ENCODE results near the gene BHMT2.

Gene BHMT2, protein sequence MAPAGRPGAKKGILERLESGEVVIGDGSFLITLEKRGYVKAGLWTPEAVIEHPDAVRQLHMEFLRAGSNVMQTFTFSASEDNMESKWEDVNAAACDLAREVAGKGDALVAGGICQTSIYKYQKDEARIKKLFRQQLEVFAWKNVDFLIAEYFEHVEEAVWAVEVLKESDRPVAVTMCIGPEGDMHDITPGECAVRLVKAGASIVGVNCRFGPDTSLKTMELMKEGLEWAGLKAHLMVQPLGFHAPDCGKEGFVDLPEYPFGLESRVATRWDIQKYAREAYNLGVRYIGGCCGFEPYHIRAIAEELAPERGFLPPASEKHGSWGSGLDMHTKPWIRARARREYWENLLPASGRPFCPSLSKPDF

DNA sequence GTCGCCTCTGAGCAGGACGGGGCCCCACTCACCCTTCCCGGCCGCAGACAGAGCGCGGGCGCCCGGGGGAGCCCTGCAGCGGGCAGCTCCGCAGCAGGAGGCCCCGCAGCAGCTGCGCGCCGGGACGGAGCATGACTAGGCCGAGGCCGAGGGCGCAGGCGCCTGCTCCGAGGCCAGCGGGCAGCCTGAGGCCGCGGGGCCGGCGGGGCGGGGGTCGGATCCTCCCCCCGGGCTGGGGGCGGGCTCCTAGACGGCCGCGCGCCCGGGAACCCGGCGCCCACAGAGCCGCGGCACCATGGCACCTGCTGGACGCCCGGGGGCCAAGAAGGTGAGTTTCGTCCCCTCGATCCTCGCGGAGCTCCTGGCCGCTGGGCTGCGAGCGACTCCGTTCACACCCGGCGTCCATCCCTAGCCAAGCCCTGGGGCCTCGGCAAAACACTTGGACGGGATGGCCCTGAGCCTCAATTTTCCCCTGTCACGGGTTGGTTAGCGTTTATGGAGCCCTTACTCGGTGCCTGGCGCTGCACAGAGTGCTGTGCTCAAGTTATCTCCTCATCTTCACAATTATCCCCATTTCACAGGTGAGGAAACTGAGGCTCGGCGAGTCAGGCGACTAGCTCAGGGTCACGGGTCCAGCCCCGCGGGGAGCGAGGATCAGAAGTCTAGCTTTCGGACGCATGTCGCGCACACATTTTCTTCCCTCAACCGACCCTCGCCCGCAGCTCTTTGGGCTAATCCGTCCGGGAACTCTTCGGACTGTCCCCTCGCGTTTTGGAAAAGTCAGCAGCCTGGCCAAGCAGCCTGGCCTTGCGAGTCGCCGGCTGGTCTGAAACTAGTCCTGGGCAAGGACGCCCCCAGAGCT, at the start of gene BHMT2, which contains the start of gene DMGDH:
TSS of gene BHMT2 (plus strand) at position 280 of the 862 bp plus-strand sequence. CDS start at position 296, 16 bp downstream.
TSS of gene DMGDH (minus strand) at position 187 of the 862 bp plus-strand sequence. CDS start at position 133, 54 bp downstream.
- in situ Hi-C loops (cut with MboI; ENCODE audit: low sequenced_read_pairs) = no loop called here

DNA sequence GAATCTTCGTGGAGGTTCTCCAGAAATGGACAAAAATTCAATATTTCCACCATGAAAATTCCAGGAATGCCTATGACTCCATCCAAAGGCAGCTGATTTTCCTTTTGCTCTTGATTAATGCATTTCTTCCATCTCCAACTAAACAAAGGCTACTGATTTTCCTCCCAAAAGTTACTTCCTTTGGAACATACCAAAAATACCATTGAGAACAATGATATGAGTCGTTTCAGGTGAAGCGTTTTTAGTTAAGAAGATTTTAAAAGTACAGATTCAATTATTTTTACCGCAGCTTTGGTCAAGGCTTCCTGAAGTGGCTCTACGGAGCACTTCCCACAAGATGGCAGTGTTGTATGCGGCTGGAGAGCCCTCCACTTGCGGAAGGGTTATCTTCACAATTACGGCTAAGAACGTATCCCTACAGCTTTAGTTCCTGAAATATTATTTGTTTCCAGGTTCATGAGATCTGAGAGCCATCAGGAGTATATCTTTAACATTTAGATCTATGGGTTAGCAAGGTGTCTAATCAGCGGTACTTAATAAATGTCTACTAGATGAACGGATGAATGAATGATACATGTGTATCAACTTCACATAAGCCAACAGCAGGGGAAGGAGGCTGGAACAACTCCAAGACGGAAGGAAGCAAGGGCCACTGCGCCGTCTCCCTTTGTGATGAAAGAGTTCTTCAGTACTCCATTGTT, 48.6 kb upstream of the BHMT2 start:
- in situ Hi-C loops (cut with MboI; ENCODE audit: low sequenced_read_pairs) = loop anchor here (25.0 kb wide), 3 partner anchors 116 to 1066 kb away; no protein-coding TSS in a partner anchor

DNA sequence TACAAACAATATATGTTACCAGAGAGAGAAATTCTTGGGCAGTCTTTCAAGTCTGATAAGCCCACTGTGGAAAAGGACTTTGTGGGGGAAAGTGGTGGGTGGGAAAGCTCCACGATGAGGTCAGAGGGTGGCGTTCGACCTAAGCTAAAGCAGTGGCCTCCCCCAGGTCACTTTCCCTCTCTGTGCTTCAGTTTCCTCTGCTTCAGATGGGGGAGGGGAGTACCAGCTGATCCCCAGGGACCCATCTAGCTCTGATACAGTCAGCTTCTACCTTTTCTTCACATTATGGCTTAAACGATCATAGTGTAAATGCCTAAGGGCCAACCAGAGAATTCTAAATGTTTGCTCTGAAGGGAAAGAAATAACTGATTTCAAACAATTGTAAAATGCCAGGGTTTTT, 47.8 kb upstream of the BHMT2 start:
- in situ Hi-C loops (cut with MboI; ENCODE audit: low sequenced_read_pairs) = loop anchor here (25.0 kb wide), 3 partner anchors 116 to 1066 kb away; no protein-coding TSS in a partner anchor

DNA sequence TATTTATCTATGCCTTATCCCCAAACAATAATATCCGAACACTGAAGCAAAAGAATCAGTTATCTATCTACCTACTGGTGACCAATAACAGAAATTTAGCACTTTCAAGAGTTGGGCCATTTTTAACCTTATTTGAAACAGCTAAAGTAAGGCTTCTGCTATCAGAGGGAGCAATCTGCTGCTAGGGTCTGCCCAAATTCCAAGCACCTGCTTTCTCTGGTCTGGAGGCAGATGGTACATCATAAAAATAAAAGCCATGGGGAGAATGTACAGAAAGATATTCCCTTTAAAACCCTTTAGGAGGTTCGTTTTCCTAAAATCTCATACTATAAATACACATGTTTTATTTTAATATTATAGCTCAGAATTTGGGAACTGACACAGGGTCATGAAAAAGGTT, 46.8 kb upstream of the BHMT2 start:
- in situ Hi-C loops (cut with MboI; ENCODE audit: low sequenced_read_pairs) = loop anchor here (25.0 kb wide), 3 partner anchors 115 to 1065 kb away; no protein-coding TSS in a partner anchor

DNA sequence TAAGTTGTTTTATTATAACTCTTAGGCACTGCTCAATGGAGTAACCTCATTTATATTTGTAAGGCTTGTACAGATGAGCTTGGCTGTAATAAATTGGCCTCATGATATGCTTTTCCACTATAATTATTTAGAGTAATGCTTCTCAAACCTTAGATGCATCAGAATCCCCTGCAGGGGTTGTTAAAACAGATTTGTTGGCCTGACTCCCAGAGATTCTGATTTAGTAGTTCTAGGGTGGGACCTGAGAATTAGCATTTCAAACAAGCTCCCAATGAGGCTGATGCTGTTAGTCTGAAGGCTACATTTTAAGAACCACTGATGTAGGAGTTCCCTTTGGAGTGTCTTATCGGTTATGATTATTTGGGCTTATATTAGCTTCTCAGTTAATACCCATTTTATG, 46.2 kb upstream of the BHMT2 start:
- in situ Hi-C loops (cut with MboI; ENCODE audit: low sequenced_read_pairs) = loop anchor here (25.0 kb wide), 3 partner anchors 114 to 1064 kb away; no protein-coding TSS in a partner anchor

DNA sequence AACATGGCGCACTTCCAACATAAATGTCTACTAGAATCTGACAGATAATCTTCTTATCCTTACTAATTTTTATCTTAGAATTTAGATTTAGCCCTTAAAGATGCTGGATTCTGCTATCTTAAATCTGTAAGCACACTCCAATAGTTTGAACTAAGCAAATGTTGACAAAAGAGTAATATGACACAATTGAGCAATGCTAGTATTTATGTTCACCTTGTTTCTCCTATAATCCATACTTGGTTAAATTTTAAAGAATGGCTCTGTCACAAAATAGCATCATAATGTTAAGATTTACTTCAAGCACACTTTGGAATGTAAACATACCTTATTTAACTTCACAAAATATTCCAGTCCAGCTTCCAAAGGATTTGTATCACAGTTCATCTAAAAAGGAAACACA, 45.6 kb upstream of the BHMT2 start:
- in situ Hi-C loops (cut with MboI; ENCODE audit: low sequenced_read_pairs) = loop anchor here (25.0 kb wide), 3 partner anchors 113 to 1063 kb away; no protein-coding TSS in a partner anchor

DNA sequence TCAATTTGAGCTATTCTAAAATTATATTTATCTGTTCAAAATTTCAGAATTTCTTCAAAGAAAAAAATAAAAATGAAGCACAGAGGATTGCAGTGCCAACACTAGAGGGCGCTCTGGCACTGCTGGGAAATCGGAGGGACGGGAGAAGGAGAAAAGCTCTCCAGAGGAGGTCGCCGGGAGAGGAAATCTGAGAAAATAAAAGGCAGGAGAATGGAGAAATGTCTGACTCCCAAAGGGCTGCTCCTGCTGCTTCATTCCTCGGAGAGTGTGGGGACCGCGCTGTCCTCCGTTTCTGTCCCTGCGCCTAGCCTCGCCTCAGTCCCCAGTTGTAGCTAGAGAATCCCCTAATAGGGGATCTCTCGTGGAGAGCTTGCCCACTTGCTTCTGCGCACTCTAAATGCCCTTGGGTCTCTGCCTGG, 44.5 kb upstream of the BHMT2 start:
- in situ Hi-C loops (cut with MboI; ENCODE audit: low sequenced_read_pairs) = no loop called here

DNA sequence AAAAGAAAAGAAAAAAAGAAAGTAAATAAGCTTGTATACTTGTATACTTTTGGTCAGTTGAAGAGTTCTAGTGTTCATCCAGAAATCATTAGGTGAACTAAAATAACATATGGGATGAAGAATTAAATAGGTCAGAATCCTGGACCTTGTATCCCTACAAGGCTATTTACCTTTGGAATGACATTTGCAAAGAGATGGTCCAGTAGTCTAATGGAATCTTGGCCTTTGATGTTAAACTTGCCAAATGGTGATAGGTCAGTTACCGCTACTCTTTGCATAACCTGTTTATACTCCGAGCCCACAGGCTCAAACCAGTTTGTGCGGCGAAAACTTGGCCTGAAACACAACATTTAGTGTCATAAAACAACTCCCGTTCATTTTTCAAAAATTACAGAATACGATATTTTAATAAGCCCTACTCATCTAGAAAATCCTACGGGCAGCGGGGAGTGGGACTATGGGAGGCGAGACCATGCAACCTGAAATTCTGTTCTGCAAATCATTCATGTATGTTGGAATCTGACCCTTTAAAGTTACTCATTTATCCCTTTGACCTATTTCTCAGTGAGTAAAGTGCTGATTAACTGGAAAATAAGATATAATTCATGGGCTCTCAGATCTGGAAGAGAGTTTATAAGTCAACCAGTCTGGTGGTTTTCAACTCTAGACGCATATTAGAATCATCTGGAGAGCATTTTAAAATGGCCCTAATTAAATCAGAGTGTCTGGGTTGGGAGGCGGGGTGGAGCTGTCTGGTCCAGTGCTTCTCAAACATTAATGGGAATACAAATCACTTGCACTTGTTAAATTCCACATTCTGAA, 38.7 kb upstream of the BHMT2 start:
- in situ Hi-C loops (cut with MboI; ENCODE audit: low sequenced_read_pairs) = no loop called here

DNA sequence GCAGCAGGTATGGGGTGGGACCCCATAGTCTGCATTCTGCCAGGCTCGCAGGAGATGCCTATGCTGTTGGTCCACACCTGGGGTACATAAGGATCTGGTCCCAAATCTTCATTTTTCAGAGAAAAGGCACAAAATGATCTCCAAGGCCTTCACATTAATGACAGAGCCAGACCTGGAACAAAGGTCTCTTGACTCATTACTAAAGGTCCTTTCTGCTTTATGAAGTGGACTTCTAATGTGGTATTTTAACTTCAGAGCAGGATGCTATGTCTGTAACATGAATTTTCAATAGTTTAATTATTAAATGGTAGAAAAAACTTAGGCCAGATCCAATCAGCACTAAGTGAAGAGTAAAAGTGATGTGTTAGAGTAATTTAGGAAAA, 38.1 kb upstream of the BHMT2 start:
- in situ Hi-C loops (cut with MboI; ENCODE audit: low sequenced_read_pairs) = no loop called here

DNA sequence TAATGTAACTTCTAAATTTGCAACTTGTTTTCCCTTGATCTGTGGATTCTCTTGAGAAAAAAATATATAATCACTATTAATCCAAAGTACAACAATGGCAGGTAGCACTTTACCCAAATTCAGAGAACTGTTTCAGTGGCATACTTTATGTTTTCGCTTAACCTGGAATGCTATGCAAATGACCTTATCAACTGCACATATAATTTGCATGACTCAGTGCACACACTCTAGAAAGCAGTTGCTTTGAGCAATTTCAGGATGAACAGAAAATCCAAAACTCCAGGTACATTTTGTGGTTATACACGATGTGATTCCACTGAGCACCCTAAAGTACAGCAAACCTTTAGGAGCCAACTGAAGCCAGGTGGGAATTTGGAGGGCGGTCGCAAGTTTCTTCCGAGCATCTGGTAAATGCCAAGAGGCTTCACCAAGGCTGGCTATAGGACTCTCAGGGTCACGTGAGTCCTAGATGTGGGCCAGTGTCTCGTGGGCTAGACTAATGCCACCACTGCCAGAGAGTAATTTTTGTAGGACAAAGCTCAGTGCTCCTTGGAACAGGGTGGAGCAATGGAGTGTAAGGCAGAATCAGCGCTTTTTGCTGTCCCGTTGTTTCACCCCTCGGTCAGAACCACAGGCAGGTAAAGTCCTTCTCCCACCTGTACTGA, 37.4 kb upstream of the BHMT2 start:
- in situ Hi-C loops (cut with MboI; ENCODE audit: low sequenced_read_pairs) = no loop called here

DNA sequence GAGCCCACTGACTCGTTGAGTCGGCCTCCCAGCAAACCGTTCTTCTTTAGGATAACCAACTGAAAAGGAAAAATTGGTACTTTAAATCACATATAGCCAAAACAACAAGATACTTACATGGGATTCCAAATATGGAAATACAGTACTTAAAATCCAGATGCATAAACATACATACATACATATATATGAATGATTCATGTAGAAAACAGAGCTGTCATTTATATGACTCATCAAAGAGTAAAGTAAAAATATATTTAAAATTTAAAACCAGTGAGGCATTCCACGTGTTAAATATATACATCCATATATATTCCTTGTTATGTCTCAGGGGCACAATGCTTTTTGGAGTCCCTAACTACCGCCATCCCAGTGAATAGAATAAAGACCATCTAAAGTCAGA, 36.8 kb upstream of the BHMT2 start:
- in situ Hi-C loops (cut with MboI; ENCODE audit: low sequenced_read_pairs) = no loop called here

DNA sequence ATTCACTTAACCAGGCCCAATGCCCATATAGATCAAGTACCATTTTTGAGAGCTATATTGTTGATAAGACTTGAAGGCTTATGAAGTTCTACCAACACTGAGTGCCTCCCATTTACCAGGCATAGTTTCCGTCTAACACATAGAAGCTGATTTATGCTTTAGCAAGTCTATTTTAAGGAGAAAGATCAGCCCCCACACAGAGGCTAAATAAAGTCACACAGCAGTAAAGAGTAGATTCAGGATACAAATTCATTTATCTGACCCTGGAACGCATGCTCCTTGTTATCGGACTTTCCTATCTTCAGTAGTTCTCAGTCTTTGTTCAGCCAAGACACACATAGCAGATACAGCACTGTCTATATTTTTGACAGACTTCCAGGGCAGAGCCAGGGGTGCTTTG, 34.3 kb upstream of the BHMT2 start:
- in situ Hi-C loops (cut with MboI; ENCODE audit: low sequenced_read_pairs) = no loop called here

DNA sequence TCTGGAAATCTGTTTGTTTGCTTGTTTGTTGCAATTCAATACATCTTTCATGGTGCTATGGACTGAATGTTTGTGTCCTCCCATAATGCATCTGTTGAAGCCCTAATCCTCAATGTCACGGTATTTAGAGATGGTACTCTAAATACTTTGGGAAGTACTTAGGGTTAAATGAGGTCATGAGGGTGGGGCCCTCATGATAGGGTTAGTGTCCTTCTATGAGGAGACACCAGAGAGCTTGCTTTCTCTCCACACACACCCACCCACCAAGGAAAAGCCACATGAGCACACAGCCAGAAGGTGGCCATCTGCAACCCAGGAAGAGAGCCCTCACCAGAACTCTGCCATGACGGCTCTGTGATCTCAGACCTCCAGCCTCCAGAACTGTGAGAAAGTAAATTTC, 32.8 kb upstream of the BHMT2 start:
- in situ Hi-C loops (cut with MboI; ENCODE audit: low sequenced_read_pairs) = no loop called here

DNA sequence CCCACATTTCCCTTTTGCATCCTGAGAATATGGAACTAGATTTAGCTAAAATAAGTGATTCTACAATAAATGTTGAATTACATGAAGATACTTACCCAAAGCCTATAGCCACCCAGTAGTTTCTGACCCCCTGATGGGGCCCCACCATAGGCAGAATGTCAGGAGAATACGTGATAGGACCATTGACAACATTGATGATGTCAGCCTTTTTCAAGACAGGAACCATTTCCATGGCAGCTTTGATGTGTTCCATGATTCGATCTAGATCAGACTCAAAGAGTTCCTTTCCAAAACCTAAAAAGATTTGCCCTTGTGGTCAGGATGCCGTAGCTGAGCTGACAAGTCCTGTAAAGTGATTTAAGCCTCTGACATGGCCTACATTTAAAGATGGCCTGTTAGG, 27.4 kb upstream of the BHMT2 start:
- in situ Hi-C loops (cut with MboI; ENCODE audit: low sequenced_read_pairs) = no loop called here

DNA sequence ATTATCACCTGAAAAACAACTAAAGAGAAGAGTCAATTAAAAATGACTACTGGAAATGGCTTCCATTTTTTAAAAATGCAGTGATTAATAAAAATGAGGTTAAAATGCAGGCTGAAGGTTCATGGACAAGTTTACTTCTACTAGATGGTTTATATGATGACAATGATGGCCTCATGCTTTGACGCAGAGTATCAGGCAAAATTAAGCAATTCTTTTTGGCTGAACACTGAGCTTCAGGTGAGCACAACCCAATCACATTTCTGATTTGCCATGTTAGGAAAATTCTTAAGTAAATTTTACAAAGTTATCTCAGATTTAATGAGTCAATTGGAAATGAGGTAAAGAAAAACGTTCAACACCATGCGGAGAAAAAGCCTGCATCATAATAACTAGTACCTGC, 22.4 kb upstream of the BHMT2 start:
- in situ Hi-C loops (cut with MboI; ENCODE audit: low sequenced_read_pairs) = no loop called here

DNA sequence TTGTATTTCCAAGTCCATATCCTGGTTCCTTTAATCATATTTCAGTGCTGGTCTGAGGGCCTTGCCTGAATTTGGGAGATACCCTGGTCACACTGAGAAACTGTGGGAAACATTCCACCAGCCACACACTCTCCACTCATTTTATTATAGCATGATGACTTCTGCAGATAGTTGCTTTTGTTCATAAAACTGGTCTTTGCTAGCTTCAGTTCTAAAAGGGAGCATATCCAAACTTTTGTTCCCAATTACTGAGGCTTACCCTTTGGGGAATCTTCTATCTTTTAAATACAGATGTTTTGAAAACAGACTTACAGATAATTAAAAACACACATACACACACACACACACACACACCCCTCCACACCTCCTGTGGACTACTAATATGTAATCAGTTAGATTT, 21.1 kb upstream of the BHMT2 start:
- in situ Hi-C loops (cut with MboI; ENCODE audit: low sequenced_read_pairs) = no loop called here

DNA sequence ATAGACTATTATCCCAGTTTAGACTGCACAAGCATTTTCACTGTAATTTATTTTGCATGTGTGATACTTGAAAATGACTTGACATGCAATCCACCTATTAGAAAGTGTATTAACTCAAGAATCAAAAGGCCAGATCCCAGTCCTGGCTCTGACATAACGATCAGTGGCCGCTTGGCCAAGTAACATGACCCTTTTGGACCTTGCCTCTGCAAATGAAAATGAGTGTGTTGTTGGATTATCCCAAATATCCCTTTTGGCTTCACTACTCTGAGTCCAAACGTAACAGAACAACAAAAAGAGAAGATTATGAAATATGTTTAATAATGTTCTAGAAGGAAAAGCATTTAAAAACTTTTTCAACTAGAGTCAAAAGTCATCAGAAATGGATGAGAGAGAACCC, 19.1 kb upstream of the BHMT2 start:
- in situ Hi-C loops (cut with MboI; ENCODE audit: low sequenced_read_pairs) = no loop called here

DNA sequence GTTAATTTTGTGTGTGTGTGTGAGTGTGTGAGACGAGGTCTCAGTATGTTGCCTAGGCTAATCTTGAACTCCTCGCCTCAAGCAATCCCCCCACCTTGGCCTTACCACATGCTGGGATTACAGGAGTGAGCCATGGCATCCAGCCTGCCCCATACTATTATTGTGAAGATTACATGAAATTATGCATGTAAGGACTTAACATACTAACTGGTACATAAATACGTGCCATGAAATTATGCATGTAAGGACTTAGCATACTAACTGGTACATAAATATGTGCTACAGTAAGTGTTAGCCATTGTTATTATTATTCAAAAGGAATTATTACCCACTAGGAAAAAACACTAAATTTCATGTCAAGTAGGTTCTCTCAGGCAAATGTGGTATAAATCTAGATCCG, 16.2 kb upstream of the BHMT2 start:
- in situ Hi-C loops (cut with MboI; ENCODE audit: low sequenced_read_pairs) = no loop called here

DNA sequence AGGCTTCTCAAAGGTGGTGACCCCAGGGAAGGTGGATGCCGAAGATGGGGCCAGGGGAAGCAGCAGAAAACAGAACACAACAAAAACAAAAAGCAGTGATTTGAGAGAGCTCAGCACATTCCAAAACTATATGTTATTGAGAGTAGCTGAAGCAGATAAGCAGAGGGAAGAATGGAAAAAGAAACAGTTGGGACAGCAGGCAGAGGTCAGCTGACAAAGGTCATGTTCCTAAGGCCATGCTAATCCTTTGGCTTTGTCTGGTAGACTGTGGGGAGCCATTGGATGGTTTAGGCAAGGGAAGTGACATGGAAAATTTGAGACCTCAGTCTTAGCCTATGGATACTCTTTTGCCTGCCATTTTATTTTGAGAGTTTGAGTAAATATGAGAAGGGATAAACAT, 14.6 kb upstream of the BHMT2 start:
- in situ Hi-C loops (cut with MboI; ENCODE audit: low sequenced_read_pairs) = no loop called here

DNA sequence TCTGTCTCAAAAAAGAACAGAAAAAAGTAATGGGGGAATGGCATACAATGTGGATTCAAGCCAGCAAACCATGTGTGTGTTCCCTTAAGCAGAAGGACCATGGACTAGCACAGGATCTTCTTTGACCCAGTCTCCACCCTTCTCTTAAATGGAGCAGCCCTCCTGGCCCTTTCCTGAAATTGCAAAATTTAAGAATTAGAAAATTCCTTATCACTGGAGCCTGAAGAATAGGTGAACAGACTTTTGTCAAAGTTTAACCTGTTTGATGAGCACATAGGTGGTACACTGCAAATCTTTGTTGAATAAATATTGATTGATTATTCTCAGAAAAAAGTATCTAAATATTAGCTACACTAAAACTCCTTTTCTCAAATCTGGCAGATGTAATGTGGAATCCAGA, 12.7 kb upstream of the BHMT2 start:
- in situ Hi-C loops (cut with MboI; ENCODE audit: low sequenced_read_pairs) = no loop called here

Measured in HL-60/S4 (cell line).